Lower lobe of right lung (tissue), 2 donors: ENCODE results near the gene TMEM139. TPM values are rescaled to one million over a fixed set of nuclear protein-coding genes. Genes with fewer than 3 reads are reported as not detected.

Source experiments
- ATAC-seq, 2 donors: fragments of 200-7000 bp; cut with Tn5 transposase; one replicate each; pipeline ENCODE4 v1.9.1; 2020 to 2022; ENCODE audit warnings: mild to moderate bottlenecking in 2 of 2, moderate library complexity in 2 of 2
- DNase-seq: peaks from one replicate; pipeline ENCODE4 v3.0.0-alpha.2; 2020
- H3K27ac ChIP-seq: fragments of 200-600 bp; one replicate; pipeline ENCODE4 v1.8.0; 2022
- H3K27me3 ChIP-seq: fragments of 200-600 bp; one replicate; pipeline ENCODE4 v1.8.0; 2022; ENCODE audit warnings: low read depth
- H3K36me3 ChIP-seq: fragments of 200-600 bp; one replicate; pipeline ENCODE4 v1.8.0; 2022; ENCODE audit warnings: mild to moderate bottlenecking
- H3K4me1 ChIP-seq: fragments of 200-600 bp; one replicate; pipeline ENCODE4 v1.8.0; 2022
- H3K4me3 ChIP-seq: fragments of 200-600 bp; one replicate; pipeline ENCODE4 v1.8.0; 2022; ENCODE audit warnings: mild to moderate bottlenecking
- H3K9me3 ChIP-seq: fragments of 200-600 bp; one replicate; pipeline ENCODE4 v1.8.0; 2022
- intact Hi-C: fragments of 100-400 bp; cut with DNase I; formaldehyde crosslinking; loops from one replicate; pipeline ENCODE4 v1.11.0; 2022
- long read RNA-seq: library from polyadenylated mRNA; unstranded; transcript quantifications from one replicate; pipeline ENCODE4 v2.0.0, GENCODE V29; 2021
- total RNA-seq: library from RNA; stranded (reverse); fragmentation: NEBNext Ultra II Directional; extraction: Animal tissue kit (Norgen Biotek cat#: 25700); gene quantifications from one replicate; pipeline ENCODE4 v1.2.1, GENCODE V29; 2021
- TF ChIP-seq, protein P1 (sequence below): fragments of 200-600 bp; IDR thresholded peaks from one replicate; pipeline ENCODE4 v1.8.0; 2022; ENCODE audit warnings: antibody characterized with exemption, mild to moderate bottlenecking
- donor health status: DM: no; HTN: yes; CAD: no; lungs with severe emphysema.

TMEM139 gene
- total RNA-seq = 25.9 TPM
- long read RNA-seq, partial matches to known transcripts = 2 of 8 reads
- long read RNA-seq, other reads (novel, unspliced or antisense) = 4 of 8 reads

DNA sequence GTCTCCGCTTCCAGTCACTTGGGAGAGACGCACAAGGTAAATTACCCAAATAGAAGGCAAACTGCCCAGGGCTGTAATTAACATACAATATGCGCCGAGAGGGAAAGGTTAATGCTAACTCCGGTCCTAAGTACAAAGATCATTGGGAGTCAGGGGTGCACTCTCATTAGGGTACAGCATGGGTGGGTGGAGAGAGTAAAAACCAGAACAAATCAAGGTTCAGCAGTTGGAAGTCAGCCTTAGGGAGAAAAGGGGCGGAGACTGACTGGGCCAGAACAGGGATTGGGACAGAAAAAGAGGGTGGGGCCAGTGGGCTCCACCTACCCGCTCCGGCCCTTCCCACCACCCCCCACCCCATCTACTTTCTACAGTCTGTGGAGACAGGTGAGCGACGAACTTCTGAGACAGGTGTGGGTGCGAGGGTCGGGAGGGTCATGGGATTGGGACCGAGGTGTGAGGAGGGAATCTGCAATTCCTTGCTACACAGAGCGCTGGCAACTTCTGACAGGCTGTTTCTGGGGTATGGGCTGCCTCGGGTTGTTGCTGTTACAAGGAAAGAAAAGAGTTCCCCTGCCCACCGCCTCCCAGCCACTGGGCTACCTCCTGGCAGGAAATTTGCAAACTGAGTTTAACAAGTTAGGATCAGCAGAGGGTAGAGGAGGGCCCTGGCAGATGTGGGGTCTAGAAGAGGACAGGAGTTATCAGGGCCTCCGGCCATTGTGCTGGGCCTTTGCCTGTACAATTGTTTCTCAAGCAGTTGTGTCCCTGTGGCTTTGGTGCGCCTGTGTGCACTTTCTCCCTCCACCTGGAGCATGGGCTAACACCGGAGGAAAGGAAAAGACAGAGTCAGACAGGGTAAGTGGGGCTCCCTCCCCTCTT, at the start of gene TMEM139:
Gene TMEM139 (plus strand): TSS at position 368 of the 879 bp plus-strand sequence. CDS start 1,000 bp downstream, outside the sequence.
- DNase-seq (peak; percentile 61), ATAC-seq (peak; percentile 61 to 80)
- no peaks in the 10 kb centered on the region for H3K27me3 ChIP-seq
- no peaks in the 10 kb centered on the region for H3K36me3 ChIP-seq
- H3K27ac ChIP-seq = peak within 1 kb of the TSS; percentile 69
- peaks cover 29% of the 10 kb centered on the region for H3K4me1 ChIP-seq
- TF ChIP-seq, protein P1, sequence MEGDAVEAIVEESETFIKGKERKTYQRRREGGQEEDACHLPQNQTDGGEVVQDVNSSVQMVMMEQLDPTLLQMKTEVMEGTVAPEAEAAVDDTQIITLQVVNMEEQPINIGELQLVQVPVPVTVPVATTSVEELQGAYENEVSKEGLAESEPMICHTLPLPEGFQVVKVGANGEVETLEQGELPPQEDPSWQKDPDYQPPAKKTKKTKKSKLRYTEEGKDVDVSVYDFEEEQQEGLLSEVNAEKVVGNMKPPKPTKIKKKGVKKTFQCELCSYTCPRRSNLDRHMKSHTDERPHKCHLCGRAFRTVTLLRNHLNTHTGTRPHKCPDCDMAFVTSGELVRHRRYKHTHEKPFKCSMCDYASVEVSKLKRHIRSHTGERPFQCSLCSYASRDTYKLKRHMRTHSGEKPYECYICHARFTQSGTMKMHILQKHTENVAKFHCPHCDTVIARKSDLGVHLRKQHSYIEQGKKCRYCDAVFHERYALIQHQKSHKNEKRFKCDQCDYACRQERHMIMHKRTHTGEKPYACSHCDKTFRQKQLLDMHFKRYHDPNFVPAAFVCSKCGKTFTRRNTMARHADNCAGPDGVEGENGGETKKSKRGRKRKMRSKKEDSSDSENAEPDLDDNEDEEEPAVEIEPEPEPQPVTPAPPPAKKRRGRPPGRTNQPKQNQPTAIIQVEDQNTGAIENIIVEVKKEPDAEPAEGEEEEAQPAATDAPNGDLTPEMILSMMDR = no peak
- intact Hi-C loops = no loop called here
- H3K9me3 ChIP-seq = no peaks in the 10 kb centered on the region
- peak within 1 kb of the TSS; percentile 46 for H3K4me3 ChIP-seq

DNA sequence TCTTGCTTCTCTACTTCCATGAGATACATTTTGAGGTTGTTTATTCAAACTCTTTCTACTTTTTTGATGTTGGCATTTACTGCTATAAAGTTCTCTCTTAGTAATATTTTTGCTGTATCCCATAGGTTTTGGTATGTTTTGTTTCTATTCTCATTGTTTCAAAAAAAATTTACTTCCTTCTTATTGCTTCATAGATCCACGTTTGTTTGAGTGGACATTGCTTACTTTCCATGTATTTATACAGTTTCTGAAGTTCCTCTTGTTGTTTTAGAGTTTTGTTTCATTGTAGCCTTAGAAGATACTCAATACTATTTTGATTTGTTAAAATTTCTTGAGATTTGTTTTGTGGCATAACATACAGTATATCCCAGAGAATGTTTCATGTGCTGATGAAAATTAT, 49.2 kb upstream of the TMEM139 start:
- no peak overlapping the region for H3K27ac ChIP-seq
- no peaks in the 10 kb centered on the region for H3K4me1 ChIP-seq
- TF ChIP-seq, protein P1 = no peak
- H3K9me3 ChIP-seq = no peaks in the 10 kb centered on the region
- intact Hi-C loops = no loop called here
- ATAC-seq (no peak), DNase-seq (no peak)
- no peak overlapping the region for H3K4me3 ChIP-seq
- H3K36me3 ChIP-seq = no peaks in the 10 kb centered on the region
- no peaks in the 10 kb centered on the region for H3K27me3 ChIP-seq

DNA sequence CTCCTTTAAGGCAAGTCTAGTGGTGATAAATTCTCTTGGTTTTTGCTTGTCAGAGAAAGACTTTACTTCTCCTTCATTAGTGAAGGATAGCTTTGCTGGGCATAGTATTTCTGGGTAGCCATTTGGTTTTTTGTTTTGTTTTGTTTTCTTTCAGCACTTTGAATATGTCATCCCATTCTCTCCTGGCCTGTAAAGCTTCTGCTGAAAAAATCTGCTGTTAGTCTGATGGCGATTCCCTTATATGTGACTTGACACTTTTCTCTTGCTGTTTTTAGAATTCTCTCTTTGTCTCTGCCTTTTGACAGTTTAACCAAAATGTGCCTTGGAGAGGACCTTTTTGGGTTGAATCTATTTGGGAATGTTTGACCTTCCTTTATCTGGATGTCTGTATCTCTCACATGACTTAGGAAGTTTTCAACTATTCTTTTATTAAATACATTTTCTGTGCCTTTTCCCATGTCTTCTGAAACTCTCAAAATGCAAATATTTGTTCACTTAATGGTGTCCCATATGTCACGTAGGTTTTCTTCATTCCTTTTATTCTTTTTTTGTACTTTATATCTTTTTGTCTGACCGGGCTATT, 48.3 kb upstream of the TMEM139 start:
- Histone ChIP-seq H3K27ac (no peak overlapping the region), H3K4me1 (no peaks in the 10 kb centered on the region), H3K36me3 (no peaks in the 10 kb centered on the region), H3K9me3 (no peaks in the 10 kb centered on the region), H3K27me3 (no peaks in the 10 kb centered on the region), H3K4me3 (no peak overlapping the region)
- ATAC-seq (no peak), DNase-seq (no peak)
- TF ChIP-seq, protein P1 = no peak
- intact Hi-C loops = no loop called here

DNA sequence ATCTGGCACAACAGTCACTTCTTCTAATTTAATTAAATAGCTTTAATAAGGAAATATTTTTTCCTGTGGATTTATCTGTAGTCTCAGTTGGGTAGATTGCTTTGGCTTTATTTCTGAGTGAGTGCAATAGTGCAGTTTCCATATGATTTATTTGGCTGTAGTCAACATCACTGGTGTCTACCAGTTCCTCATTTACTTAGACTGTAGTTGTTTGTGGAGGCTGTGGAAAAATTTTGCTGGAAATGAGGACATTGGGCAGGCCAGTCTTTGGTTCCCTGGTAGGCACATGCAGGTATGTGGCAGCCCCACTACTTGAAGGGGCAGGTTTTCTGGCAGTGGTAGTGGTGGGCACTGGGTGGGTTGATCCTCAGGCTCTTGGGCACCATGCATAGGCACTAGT, 47.4 kb upstream of the TMEM139 start:
- no peaks in the 10 kb centered on the region for H3K4me1 ChIP-seq
- H3K27me3 ChIP-seq = no peaks in the 10 kb centered on the region
- TF ChIP-seq, protein P1 = no peak
- H3K4me3 ChIP-seq = no peak overlapping the region
- H3K27ac ChIP-seq = no peak overlapping the region
- no peak for ATAC-seq
- no peak for DNase-seq
- no peaks in the 10 kb centered on the region for H3K36me3 ChIP-seq
- H3K9me3 ChIP-seq = no peaks in the 10 kb centered on the region
- intact Hi-C loops = no loop called here

DNA sequence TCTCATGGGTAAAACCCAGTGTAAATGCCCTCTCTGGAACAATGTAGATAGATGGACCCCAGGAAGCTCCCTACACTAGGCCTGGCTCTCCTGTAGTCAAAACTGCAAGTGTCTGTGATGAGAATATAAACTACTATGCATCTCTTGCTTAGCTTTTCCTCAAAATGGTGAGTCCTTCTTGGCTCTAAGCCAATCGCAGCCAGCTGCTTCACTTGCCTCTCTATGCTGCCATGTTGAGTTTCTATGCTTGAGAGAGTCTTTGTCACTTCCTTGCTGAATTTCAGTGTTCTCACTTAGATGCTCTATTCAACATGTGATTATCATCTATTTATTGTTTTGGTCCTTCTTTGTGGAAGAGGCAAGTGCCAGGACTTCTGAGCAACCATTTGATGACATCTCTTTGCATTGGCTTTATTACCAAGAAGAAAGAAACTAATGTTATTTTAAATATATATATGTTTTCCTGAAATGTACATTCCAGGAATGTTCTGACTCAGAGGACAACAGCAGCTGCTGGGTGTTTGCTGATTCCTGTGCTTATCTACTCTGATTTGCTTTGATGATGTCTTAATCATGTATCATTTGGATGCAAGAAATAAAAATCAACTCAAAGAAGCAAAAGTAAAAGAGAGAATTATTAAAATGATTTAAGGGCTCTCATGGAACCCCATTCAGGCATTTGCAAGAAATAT, 46.3 kb upstream of the TMEM139 start:
- no peak overlapping the region for H3K4me3 ChIP-seq
- intact Hi-C loops = no loop called here
- ATAC-seq (no peak), DNase-seq (no peak)
- H3K27me3 ChIP-seq = no peaks in the 10 kb centered on the region
- no peaks in the 10 kb centered on the region for H3K4me1 ChIP-seq
- no peaks in the 10 kb centered on the region for H3K36me3 ChIP-seq
- TF ChIP-seq, protein P1 = no peak
- no peaks in the 10 kb centered on the region for H3K9me3 ChIP-seq
- peak overlapping the region; percentile 16 for H3K27ac ChIP-seq
